GM12878 (cell line): ENCODE measurements around the gene MAST1. TPM values are rescaled to one million over a fixed set of nuclear protein-coding genes. Genes with fewer than 3 reads are reported as not detected.

Experiments used
- ATAC-seq: fragments of 200-7000 bp; cut with Tn5 transposase; 3 replicates; pipeline ENCODE4 v1.9.1; 2020; ENCODE audit warnings: mild to moderate bottlenecking, moderate library complexity
- BruUV-seq: library from RNA; stranded (reverse); fragments of 400-500 nt; replicated peaks from 2 replicates; lab custom pipeline; 2021; lab: Mats Ljungman, UMichigan
- CTCF ChIA-PET: fragments of 300-600 bp; sonication (Branson Sonifier 250); formaldehyde crosslinking; extraction: SDS; loops from one replicate; lab custom pipeline; 2021; ENCODE audit warnings: inconsistent platforms; lab: Yijun Ruan, JAX
- POLR2A ChIA-PET: fragments of 350-600 bp; formaldehyde crosslinking; extraction: SDS; loops from one replicate; lab custom pipeline; 2021; ENCODE audit warnings: inconsistent platforms; lab: Charles Lee
- RAD21 ChIA-PET: fragments of 300-600 bp; sonication (Branson Sonifier 250); formaldehyde crosslinking; loops from one replicate; lab custom pipeline; 2023; ENCODE audit warnings: antibody characterized with exemption; ENCODE audit not compliant: unreplicated experiment; lab: Charles Lee
- SMC1A ChIA-PET: fragments of 300-600 bp; sonication (Branson Sonifier 250); formaldehyde crosslinking; loops from one replicate; lab custom pipeline; 2023; ENCODE audit not compliant: unreplicated experiment, uncharacterized antibody; lab: Charles Lee
- DNase-seq: peaks from one replicate; pipeline ENCODE4 v3.0.0-alpha.2; 2011; ENCODE audit warnings: low read depth, low spot score
- FAIRE-seq: peaks from 3 replicates; lab custom pipeline; 2011; peaks lifted over from hg19 to GRCh38; lab: Jason Lieb, UNC
- H2AFZ ChIP-seq: 2 replicates; pipeline ENCODE4 v1.6.0; 2011; ENCODE audit warnings: low read depth, low read length, control low read depth; ENCODE audit not compliant: control insufficient read depth
- H3K27ac ChIP-seq: 2 replicates; pipeline ENCODE4 v1.5.1; 2011; ENCODE audit warnings: control low read depth; ENCODE audit not compliant: control insufficient read depth, insufficient read depth
- H3K27me3 ChIP-seq, 2 experiments: replicated peaks in 1 of 2; 2 replicates each; pipeline versions ENCODE4 v1.6.0 to v1.6.1; 2011; ENCODE audit warnings: low read length in 1 of 2; ENCODE audit not compliant: control insufficient read depth in 2 of 2, insufficient read depth in 2 of 2
- H3K36me3 ChIP-seq, 2 experiments: 2 replicates each; pipeline ENCODE4 v1.5.1; 2011; ENCODE audit warnings: low read length in 1 of 2; ENCODE audit not compliant: control insufficient read depth in 2 of 2, insufficient read depth in 2 of 2
- H3K4me1 ChIP-seq: 2 replicates; pipeline ENCODE4 v1.6.1; 2011; ENCODE audit warnings: mild to moderate bottlenecking, low read length, moderate library complexity, mixed read lengths; ENCODE audit not compliant: control insufficient read depth, insufficient read depth
- H3K4me2 ChIP-seq: 2 replicates; pipeline ENCODE4 v1.6.0; 2011; ENCODE audit warnings: control low read depth; ENCODE audit not compliant: control insufficient read depth, insufficient read depth
- H3K4me3 ChIP-seq: fragments of 200-600 bp; sonication (generic); 2 replicates; pipeline ENCODE4 v1.5.1; 2016
- H3K79me2 ChIP-seq: 2 replicates; pipeline ENCODE4 v1.6.0; 2011; ENCODE audit warnings: low read length; ENCODE audit not compliant: control insufficient read depth, insufficient read depth
- H3K9ac ChIP-seq: 2 replicates; pipeline ENCODE4 v1.8.0; 2011; ENCODE audit warnings: low read length, control low read depth, mixed read lengths; ENCODE audit not compliant: control insufficient read depth, insufficient read depth
- H3K9me3 ChIP-seq: replicated peaks from 3 replicates; pipeline ENCODE4 v1.5.1; 2011; ENCODE audit warnings: mild to moderate bottlenecking, low read length; ENCODE audit not compliant: control insufficient read depth, insufficient read depth
- H4K20me1 ChIP-seq: 2 replicates; pipeline ENCODE4 v1.6.0; 2011; ENCODE audit not compliant: control insufficient read depth, insufficient read depth
- SMARCA5 ChIP-seq: fragments of 450-650 bp; IDR thresholded peaks from 2 replicates; pipeline ENCODE4 v1.6.1; 2017; ENCODE audit warnings: mild to moderate bottlenecking
- ZNF384 ChIP-seq: IDR thresholded peaks from 2 replicates; pipeline ENCODE4 v1.6.1; 2012; ENCODE audit warnings: low read depth, mild to moderate bottlenecking, low read length, improper control_type of control experiment, borderline replicate concordance
- ZSCAN29 ChIP-seq: fragments of 450-650 bp; IDR thresholded peaks from 2 replicates; pipeline ENCODE4 v1.6.1; 2017; ENCODE audit warnings: mild to moderate bottlenecking, moderate library complexity
- WGBS: methylation state at CpG from one replicate; pipeline ENCODE4 v1.1.6; 2016; ENCODE audit warnings: low lambda C conversion rate; ENCODE audit not compliant: insufficient replicate concordance, insufficient coverage; ENCODE audit errors: missing lambda C conversion rate; 5-methylcytosine and 5-hydroxymethylcytosine counted together
- in situ Hi-C: fragments of 300-500 bp; cut with MboI; formaldehyde crosslinking; loops from 9 replicates; pipeline ENCODE4 v1.14.3; 2018; ENCODE audit warnings: mixed read lengths
- intact Hi-C: fragments of 100-400 bp; cut with micrococcal nuclease; formaldehyde crosslinking; loops from one replicate; pipeline ENCODE4 v1.14.2; 2022; ENCODE audit not compliant: unreplicated experiment
- polyA plus RNA-seq, 11 experiments: library from polyadenylated mRNA; depleted of rRNA in 4 of 11; unstranded in 6 of 11; stranded (reverse) in 5 of 11; fragments of >200 nt; fragmentation: Nextera tagmentation in 4 of 11; fragmentation: Illumina TruSeq in 1 of 11; extraction: Ambion mirVana in 4 of 11; extraction: Trizol in 1 of 11; gene quantifications; 1 replicate in 1 of 11; 2 replicates in 10 of 11; pipeline versions ENCODE4 v1.2.1 to v1.2.3, GENCODE V29; 2011 to 2016; ENCODE audit warnings: inconsistent platforms in 2 of 11, missing spikeins in 2 of 11, low read depth in 1 of 11
- total RNA-seq, 4 experiments: library from RNA; depleted of rRNA in 3 of 4; stranded (reverse); fragments of >200 nt in 3 of 4; fragmentation: Illumina TruSeq in 1 of 4; extraction: Trizol in 1 of 4; gene quantifications; 2 replicates each; pipeline versions ENCODE4 v1.2.1 to v1.2.3, GENCODE V29; 2013 to 2021
- TF ChIP-seq, protein P1 (sequence below): fragments of 450-650 bp; IDR thresholded peaks from 2 replicates; pipeline ENCODE4 v1.6.1; 2016; ENCODE audit warnings: mild to moderate bottlenecking

MAST1 gene
- total and polyA plus RNA-seq, 10 of the 15 experiments (the other 5 are each of a cell fraction or from before 2014, with no cell fraction given) = 0.08 to 0.79 (median 0.44) TPM; not detected in 1

DNA sequence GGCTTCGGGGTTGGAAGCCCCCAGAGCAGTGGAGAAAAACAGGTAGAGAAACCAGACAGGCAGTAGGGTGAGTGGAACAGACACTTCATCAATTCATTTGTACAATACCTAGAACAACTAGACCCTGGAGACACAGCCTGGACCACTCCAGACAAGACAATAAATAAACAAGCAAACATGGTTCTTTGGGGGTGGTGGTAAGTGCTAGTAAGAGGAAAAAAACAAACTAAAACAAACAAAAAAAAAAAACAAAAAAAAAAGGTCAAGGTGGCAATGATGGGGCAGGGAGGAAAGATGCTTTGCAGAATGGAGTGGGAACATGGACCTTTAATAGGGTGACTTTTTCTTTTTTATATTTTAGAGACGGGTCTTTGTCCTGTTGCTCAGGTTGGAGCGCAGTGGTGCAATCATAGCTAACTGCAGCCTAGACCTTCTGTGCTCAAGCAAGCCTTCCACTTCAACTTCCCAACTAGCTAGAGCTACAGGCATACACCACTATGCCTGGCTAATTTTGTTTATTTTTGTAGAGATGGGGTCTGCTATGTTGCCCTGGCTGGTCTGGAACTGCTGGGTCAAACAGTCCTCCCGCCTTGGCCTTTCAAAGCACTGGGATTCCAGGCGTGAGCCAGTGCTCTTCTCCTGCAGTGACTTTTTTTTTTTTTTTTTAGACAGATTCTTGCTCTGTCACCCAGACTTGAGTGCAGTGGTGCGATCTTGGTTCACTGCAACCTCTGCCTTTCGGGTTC is 43.9 kb upstream of the MAST1 start:
- BruUV-seq = no TSS peak
- H3K27ac ChIP-seq = peak overlapping the region; percentile 95
- H3K36me3 ChIP-seq = no peaks in the 10 kb centered on the region; a peak in 1 of 4 replicates
- TF ChIP-seq ZNF384 (peak; percentile 41; the same call in 1 of the 2 replicates), SMARCA5 (0 out of 2 replicates have a peak, but pooled peaks have one; percentile 7), ZSCAN29 (no peak)
- TF ChIP-seq, protein P1, sequence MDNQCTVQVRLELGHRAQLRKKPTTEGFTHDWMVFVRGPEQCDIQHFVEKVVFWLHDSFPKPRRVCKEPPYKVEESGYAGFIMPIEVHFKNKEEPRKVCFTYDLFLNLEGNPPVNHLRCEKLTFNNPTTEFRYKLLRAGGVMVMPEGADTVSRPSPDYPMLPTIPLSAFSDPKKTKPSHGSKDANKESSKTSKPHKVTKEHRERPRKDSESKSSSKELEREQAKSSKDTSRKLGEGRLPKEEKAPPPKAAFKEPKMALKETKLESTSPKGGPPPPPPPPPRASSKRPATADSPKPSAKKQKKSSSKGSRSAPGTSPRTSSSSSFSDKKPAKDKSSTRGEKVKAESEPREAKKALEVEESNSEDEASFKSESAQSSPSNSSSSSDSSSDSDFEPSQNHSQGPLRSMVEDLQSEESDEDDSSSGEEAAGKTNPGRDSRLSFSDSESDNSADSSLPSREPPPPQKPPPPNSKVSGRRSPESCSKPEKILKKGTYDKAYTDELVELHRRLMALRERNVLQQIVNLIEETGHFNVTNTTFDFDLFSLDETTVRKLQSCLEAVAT = peak; percentile 35; the same call in 1 of the 2 replicates
- peaks cover 24% of the 10 kb centered on the region for H3K4me1 ChIP-seq
- FAIRE-seq = no peak
- peak overlapping the region; percentile 97 for H3K4me2 ChIP-seq
- no peak for DNase-seq
- H2AFZ ChIP-seq = no peak overlapping the region
- H3K9me3 ChIP-seq = no peaks in the 10 kb centered on the region; the same call in 2 of the 3 replicates
- in situ Hi-C loops = no loop called here
- CTCF ChIA-PET = interaction anchor here (1.1 to 12.9 kb wide), 4 partner anchors 17 to 54 kb away, joined by 3 to 537 read pairs (median 216); partner anchors contain the start of gene HOOK2
- H3K9ac ChIP-seq = peak overlapping the region; percentile 95; the same call in 1 of the 2 replicates
- H4K20me1 ChIP-seq = no peaks in the 10 kb centered on the region
- SMC1A ChIA-PET = interaction anchor here (1.5 to 11.5 kb wide), 5 partner anchors 9 to 34 kb away, joined by 5 to 240 read pairs (median 31); no protein-coding TSS in a partner anchor
- no peaks in the 10 kb centered on the region for H3K27me3 ChIP-seq
- WGBS = 36% methylated on average over 7 of the region's 7 CpGs
- no peak for ATAC-seq
- peak overlapping the region; percentile 58; the same call in 1 of the 2 replicates for H3K4me3 ChIP-seq
- RAD21 ChIA-PET = interaction anchor here (1.0 to 11.4 kb wide), 8 partner anchors 11 to 54 kb away, joined by 4 to 303 read pairs (median 19); partner anchors contain the start of genes HOOK2 and RNASEH2A
- intact Hi-C loops = no loop called here
- peaks cover 30% of the 10 kb centered on the region for H3K79me2 ChIP-seq
- POLR2A ChIA-PET = interaction anchor here (0.7 to 8.2 kb wide), 3 partner anchors 9 to 113 kb away, joined by 5 to 303 read pairs (median 7); partner anchors contain the start of gene HOOK2
